Nephron (organoid): ENCODE data around the gene PNMA1.

Experiments used
- H3K27ac Mint-ChIP-seq, 3 experiments: 2 replicates each; pipeline ENCODE4 v1.8.0; 2020; ENCODE audit warnings: mixed read lengths in 3 of 3, mild to moderate bottlenecking in 2 of 3, moderate library complexity in 1 of 3
- H3K27me3 Mint-ChIP-seq: 2 replicates; pipeline ENCODE4 v1.8.0; 2021; ENCODE audit warnings: low read depth, mild to moderate bottlenecking, moderate library complexity, mixed read lengths
- H3K36me3 Mint-ChIP-seq: 2 replicates; pipeline ENCODE4 v1.8.0; 2020; ENCODE audit warnings: low read depth, mixed read lengths
- H3K4me1 Mint-ChIP-seq: 2 replicates; pipeline ENCODE4 v1.8.0; 2020; ENCODE audit warnings: mixed read lengths
- H3K4me3 Mint-ChIP-seq, 3 experiments: 2 replicates each; pipeline ENCODE4 v1.8.0; 2020; ENCODE audit warnings: mild to moderate bottlenecking in 3 of 3, mixed read lengths in 3 of 3, moderate library complexity in 2 of 3
- H3K9me3 Mint-ChIP-seq: 2 replicates; pipeline ENCODE4 v1.8.0; 2020; ENCODE audit warnings: mixed read lengths
- CTCF ChIP-seq, 3 experiments: fragments of 200-600 bp; sonication (generic); IDR thresholded peaks; one replicate each; pipeline ENCODE4 v1.5.0; 2021; ENCODE audit warnings: antibody characterized with exemption in 3 of 3; ENCODE audit not compliant: unreplicated experiment in 3 of 3

PNMA1 gene

GRCh38 chr14:73713803-73714655 is at the start of gene PNMA1:
TSS of gene PNMA1 (minus strand) at chr14:73714384. CDS start at chr14:73713639, 745 bp downstream.
- H3K27ac Mint-ChIP-seq, result peak within 1 kb of the TSS; percentile 91 to 98 (median 98)
- TF ChIP-seq CTCF (IDR thresholded peaks at IDR 0.05; ENCODE audit: unreplicated experiment in 3 of 3), result no peak
- H3K9me3 Mint-ChIP-seq, result no peaks in the 10 kb centered on the region
- peaks cover 29% of the 10 kb centered on the region for H3K36me3 Mint-ChIP-seq
- H3K4me3 Mint-ChIP-seq, result peak within 1 kb of the TSS; percentile 92 to 97 (median 94)
- H3K27me3 Mint-ChIP-seq, result no peaks in the 10 kb centered on the region
- peaks cover 46% of the 10 kb centered on the region for H3K4me1 Mint-ChIP-seq

GRCh38 chr14:73763396-73763795 is 49.2 kb upstream of the PNMA1 start:
- H3K27ac Mint-ChIP-seq, result peak overlapping the region; percentile 56 to 75 (median 70)

GRCh38 chr14:73762375-73762822 is 48.2 kb upstream of the PNMA1 start:
- peak overlapping the region; percentile 11 to 78 (median 40) for H3K4me3 Mint-ChIP-seq
- peaks cover 77% of the 10 kb centered on the region for H3K4me1 Mint-ChIP-seq
- H3K9me3 Mint-ChIP-seq, result no peaks in the 10 kb centered on the region
- H3K27me3 Mint-ChIP-seq, result peaks cover 3% of the 10 kb centered on the region
- H3K36me3 Mint-ChIP-seq, result no peaks in the 10 kb centered on the region
- H3K27ac Mint-ChIP-seq, result peak overlapping the region; percentile 56 to 75 (median 70)
- no peak for TF ChIP-seq CTCF (IDR thresholded peaks at IDR 0.05; ENCODE audit: unreplicated experiment in 3 of 3)

More at GRCh38 chr14:73763396-73763795, 49.2 kb upstream of the PNMA1 start:
- H3K27me3 Mint-ChIP-seq, result peaks cover 3% of the 10 kb centered on the region
- no peaks in the 10 kb centered on the region for H3K9me3 Mint-ChIP-seq
- no peaks in the 10 kb centered on the region for H3K36me3 Mint-ChIP-seq
- TF ChIP-seq CTCF (IDR thresholded peaks at IDR 0.05; ENCODE audit: unreplicated experiment in 3 of 3), result no peak
- H3K4me3 Mint-ChIP-seq, result peak overlapping the region; percentile 25 to 35 (median 26)
- H3K4me1 Mint-ChIP-seq, result peaks cover 67% of the 10 kb centered on the region

GRCh38 chr14:73761618-73762355 is 47.6 kb upstream of the PNMA1 start:
- Mint-ChIP-seq H3K9me3 (no peaks in the 10 kb centered on the region), H3K27ac (peak overlapping the region; percentile 56 to 75 (median 70)), H3K36me3 (no peaks in the 10 kb centered on the region), H3K4me1 (peaks cover 83% of the 10 kb centered on the region), H3K4me3 (peak overlapping the region; percentile 29 to 78 (median 40)), H3K27me3 (peaks cover 3% of the 10 kb centered on the region)
- no peak for TF ChIP-seq CTCF (IDR thresholded peaks at IDR 0.05; ENCODE audit: unreplicated experiment in 3 of 3)

GRCh38 chr14:73760598-73761586 is 46.7 kb upstream of the PNMA1 start:
- TF ChIP-seq CTCF (IDR thresholded peaks at IDR 0.05; ENCODE audit: unreplicated experiment in 3 of 3), result no peak
- Mint-ChIP-seq H3K27me3 (peaks cover 3% of the 10 kb centered on the region), H3K4me1 (peaks cover 87% of the 10 kb centered on the region)

More at GRCh38 chr14:73760598-73761586, 46.7 kb upstream of the PNMA1 start:
- peak overlapping the region; percentile 75 to 95 (median 93) for H3K27ac Mint-ChIP-seq
- H3K36me3 Mint-ChIP-seq, result no peaks in the 10 kb centered on the region
- no peaks in the 10 kb centered on the region for H3K9me3 Mint-ChIP-seq
- peak overlapping the region; percentile 80 to 85 (median 85) for H3K4me3 Mint-ChIP-seq
